Skeletal muscle cell (primary cell): Measurements from ENCODE around the gene AUTS2.
A peak's percentile ranks its signal among the peaks of the same experiment; 100 is the strongest.

ENCODE experiments used
- DNase-seq: peaks from one replicate; pipeline ENCODE4 v3.0.0-alpha.2; 2010; ENCODE audit warnings: low read depth
- H3K4me3 ChIP-seq: 2 replicates; pipeline ENCODE4 v1.5.1; 2011; ENCODE audit warnings: low read depth, mild to moderate bottlenecking, control low read depth, low read length, moderate library complexity

Gene AUTS2

GRCh38 chr7:70210936-70211310 is 612.6 kb downstream of the AUTS2 start:
- no peak for DNase-seq
- no peak overlapping the region for H3K4me3 ChIP-seq

- no peak overlapping the region for H3K4me3 ChIP-seq
- DNase-seq, result no peak
These were observed 614.0 kb downstream of the AUTS2 start for GRCh38 chr7:70212281-70212680.

- no peak for DNase-seq
- no peak overlapping the region for H3K4me3 ChIP-seq
These were observed 615.8 kb downstream of the AUTS2 start for GRCh38 chr7:70214071-70214470.

GRCh38 chr7:70215491-70215890 is 617.2 kb downstream of the AUTS2 start:
- H3K4me3 ChIP-seq, result no peak overlapping the region
- peak; percentile 70 for DNase-seq

- no peak for DNase-seq
These were observed 619.3 kb downstream of the AUTS2 start for GRCh38 chr7:70217571-70217970.

GRCh38 chr7:70218006-70218405 is 619.7 kb downstream of the AUTS2 start:
- H3K4me3 ChIP-seq, result no peak overlapping the region
- no peak for DNase-seq

More at GRCh38 chr7:70217571-70217970, 619.3 kb downstream of the AUTS2 start:
- no peak overlapping the region for H3K4me3 ChIP-seq

GRCh38 chr7:70219061-70219460 is 620.8 kb downstream of the AUTS2 start:
- H3K4me3 ChIP-seq, result no peak overlapping the region
- DNase-seq, result no peak

- no peak for DNase-seq
- no peak overlapping the region for H3K4me3 ChIP-seq
These were observed 631.0 kb downstream of the AUTS2 start for GRCh38 chr7:70229242-70229641.

- no peak for DNase-seq
- H3K4me3 ChIP-seq, result no peak overlapping the region
These were observed 632.5 kb downstream of the AUTS2 start for GRCh38 chr7:70230761-70231160.

GRCh38 chr7:70233776-70234175 is 635.5 kb downstream of the AUTS2 start:
- H3K4me3 ChIP-seq, result no peak overlapping the region
- no peak for DNase-seq

GRCh38 chr7:70237256-70237655 is 639.0 kb downstream of the AUTS2 start:
- H3K4me3 ChIP-seq, result no peak overlapping the region
- DNase-seq, result no peak

GRCh38 chr7:70237831-70238575 is 639.7 kb downstream of the AUTS2 start:
- DNase-seq, result no peak
- no peak overlapping the region for H3K4me3 ChIP-seq

GRCh38 chr7:70239918-70240317 is 641.6 kb downstream of the AUTS2 start:
- no peak overlapping the region for H3K4me3 ChIP-seq
- DNase-seq, result no peak

GRCh38 chr7:70240873-70241272 is 642.6 kb downstream of the AUTS2 start:
- no peak overlapping the region for H3K4me3 ChIP-seq
- no peak for DNase-seq

- no peak for DNase-seq
- H3K4me3 ChIP-seq, result no peak overlapping the region
These were observed 643.4 kb downstream of the AUTS2 start for GRCh38 chr7:70241536-70242175.

GRCh38 chr7:70242826-70243225 is 644.6 kb downstream of the AUTS2 start:
- no peak overlapping the region for H3K4me3 ChIP-seq
- no peak for DNase-seq

GRCh38 chr7:70243443-70243842 is 645.2 kb downstream of the AUTS2 start:
- H3K4me3 ChIP-seq, result no peak overlapping the region
- DNase-seq, result no peak

- no peak for DNase-seq
- H3K4me3 ChIP-seq, result no peak overlapping the region
These were observed 659.6 kb downstream of the AUTS2 start for GRCh38 chr7:70257921-70258320.

- no peak overlapping the region for H3K4me3 ChIP-seq
- DNase-seq, result peak; percentile 63
These were observed 661.2 kb downstream of the AUTS2 start for GRCh38 chr7:70259502-70259901.

GRCh38 chr7:70263471-70264255 is 665.4 kb downstream of the AUTS2 start:
- no peak for DNase-seq
- H3K4me3 ChIP-seq, result no peak overlapping the region
